B cell (primary cell): Measurements from ENCODE around the gene PRTG. TPM values are rescaled to one million over a fixed set of nuclear protein-coding genes. Genes with fewer than 3 reads are reported as not detected.

Source experiments
- ATAC-seq: fragments of 200-7000 bp; cut with Tn5 transposase; one replicate; pipeline ENCODE4 v1.10.0; 2021; ENCODE audit warnings: low read depth, mild to moderate bottlenecking, moderate number of reproducible peaks, moderate library complexity
- CTCF ChIA-PET: fragments of 350-600 bp; sonication (Branson Sonifier 250); formaldehyde crosslinking; loops from one replicate; lab custom pipeline; 2021; ENCODE audit warnings: antibody characterized with exemption, inconsistent platforms; lab: Charles Lee
- POLR2A ChIA-PET: fragments of 350-600 bp; sonication (Branson Sonifier 250); formaldehyde crosslinking; loops from one replicate; lab custom pipeline; 2021; ENCODE audit warnings: antibody characterized with exemption; lab: Charles Lee
- DNase-seq: peaks from one replicate; pipeline ENCODE4 v3.0.0; 2013
- H2AFZ ChIP-seq: 2 replicates; pipeline ENCODE4 v1.6.1; 2012; ENCODE audit warnings: mild to moderate bottlenecking, low read depth, low read length; ENCODE audit not compliant: insufficient read depth, poor library complexity, severe bottlenecking
- H3K27ac ChIP-seq, 2 donors: 1 replicate in 1 of 2; 2 replicates in 1 of 2; pipeline ENCODE4 v1.5.1; 2012 to 2013; ENCODE audit warnings: low read length in 2 of 2, mild to moderate bottlenecking in 2 of 2, moderate library complexity in 1 of 2
- H3K27me3 ChIP-seq, 4 experiments: fragments of 200-600 bp in 1 of 4; sonication (generic) in 1 of 4; replicated peaks in 1 of 4; 1 replicate in 2 of 4; 2 replicates in 2 of 4; pipeline versions ENCODE4 v1.6.1 to v1.7.0; 2013 to 2016; ENCODE audit warnings: low read length in 3 of 4, mild to moderate bottlenecking in 2 of 4, mixed read lengths in 1 of 4, moderate library complexity in 1 of 4; ENCODE audit not compliant: insufficient read depth in 4 of 4, control insufficient read depth in 3 of 4; ENCODE audit errors: control extremely low read depth in 1 of 4
- H3K36me3 ChIP-seq, 2 experiments: replicated peaks in 1 of 2; 1 replicate in 1 of 2; 2 replicates in 1 of 2; pipeline versions ENCODE4 v1.6.1 to v1.7.1; 2013; ENCODE audit warnings: low read length in 1 of 2; ENCODE audit not compliant: insufficient read depth in 2 of 2, control insufficient read depth in 1 of 2; ENCODE audit errors: control extremely low read depth in 1 of 2, extremely low read depth in 1 of 2
- H3K4me1 ChIP-seq, 2 donors: fragments of 200-600 bp in 1 of 2; sonication (generic) in 1 of 2; 1 replicate in 1 of 2; 2 replicates in 1 of 2; pipeline versions ENCODE4 v1.5.1 to v1.6.1; 2013 to 2017; ENCODE audit warnings: low read length in 2 of 2; ENCODE audit not compliant: control insufficient read depth in 2 of 2, insufficient read depth in 2 of 2
- H3K4me2 ChIP-seq: replicated peaks from 2 replicates; pipeline ENCODE3; 2012; ENCODE audit warnings: mild to moderate bottlenecking, low read depth, low read length; ENCODE audit not compliant: poor library complexity, severe bottlenecking
- H3K4me3 ChIP-seq, 5 experiments: fragments of 200-600 bp in 1 of 5; sonication (generic) in 1 of 5; 1 replicate in 3 of 5; 2 replicates in 2 of 5; pipeline versions ENCODE4 v1.5.1 to v1.7.0; 2011 to 2016; ENCODE audit warnings: low read length in 4 of 5, mild to moderate bottlenecking in 4 of 5, low read depth in 2 of 5, control low read depth in 1 of 5, moderate library complexity in 1 of 5; ENCODE audit not compliant: insufficient read depth in 1 of 5; ENCODE audit errors: control extremely low read depth in 1 of 5, extremely low read depth in 1 of 5
- H3K79me2 ChIP-seq: fragments of 200-600 bp; sonication (generic); one replicate; pipeline ENCODE4 v1.6.0; 2016; ENCODE audit warnings: low read length; ENCODE audit not compliant: control insufficient read depth, insufficient read depth
- H3K9ac ChIP-seq: fragments of 200-600 bp; sonication (generic); 2 replicates; pipeline ENCODE4 v1.6.1; 2017; ENCODE audit warnings: mild to moderate bottlenecking, low read length, moderate library complexity
- H3K9me3 ChIP-seq, 3 donors: one replicate each; pipeline versions ENCODE4 v1.6.1 to v1.7.1; 2013; ENCODE audit warnings: low read length in 2 of 3; ENCODE audit not compliant: control insufficient read depth in 2 of 3, insufficient read depth in 1 of 3; ENCODE audit errors: control extremely low read depth in 1 of 3
- H4K20me1 ChIP-seq: 2 replicates; pipeline ENCODE4 v1.6.0; 2012; ENCODE audit warnings: mild to moderate bottlenecking, low read length; ENCODE audit not compliant: insufficient read depth, control insufficient read depth, poor library complexity, severe bottlenecking
- H3K27ac Mint-ChIP-seq: one replicate; pipeline ENCODE4 v1.8.0; 2021; ENCODE audit warnings: mixed read lengths
- H3K27me3 Mint-ChIP-seq: one replicate; pipeline ENCODE4 v1.8.0; 2021; ENCODE audit warnings: mixed read lengths
- H3K4me1 Mint-ChIP-seq: one replicate; pipeline ENCODE4 v1.8.0; 2021; ENCODE audit warnings: mixed read lengths
- H3K4me3 Mint-ChIP-seq: one replicate; pipeline ENCODE4 v1.8.0; 2021; ENCODE audit warnings: mixed read lengths
- H3K9me3 Mint-ChIP-seq: one replicate; pipeline ENCODE4 v1.8.0; 2022; ENCODE audit warnings: mixed read lengths; ENCODE audit not compliant: insufficient read depth
- CTCF ChIP-seq: fragments of 200-600 bp; IDR thresholded peaks from one replicate; pipeline ENCODE4 v1.8.0; 2022; ENCODE audit warnings: antibody characterized with exemption, mild to moderate bottlenecking
- EZH2 ChIP-seq: IDR thresholded peaks from 2 replicates; pipeline ENCODE4 v1.6.1; 2012; ENCODE audit warnings: borderline replicate concordance, low read depth, mild to moderate bottlenecking, moderate library complexity, low read length; ENCODE audit not compliant: insufficient read depth, poor library complexity, severe bottlenecking
- WGBS: methylation state at CpG from one replicate; pipeline ENCODE4 v1.1.5; 2013; ENCODE audit warnings: missing lambda C conversion rate; ENCODE audit not compliant: insufficient coverage; 5-methylcytosine and 5-hydroxymethylcytosine counted together
- intact Hi-C: fragments of 100-400 bp; cut with micrococcal nuclease; formaldehyde crosslinking; loops from one replicate; pipeline ENCODE4 v1.10.0; 2022
- polyA plus RNA-seq: library from polyadenylated mRNA; depleted of rRNA; stranded (reverse); fragments of >200 nt; gene quantifications from 2 replicates; pipeline ENCODE4 v1.2.3, GENCODE V29; 2012
- total RNA-seq, 2 donors: library from RNA; stranded (reverse); fragments of 120-200 nt in 1 of 2; gene quantifications; 1 replicate in 1 of 2; 2 replicates in 1 of 2; pipeline versions ENCODE4 v1.2.3 to v1.2.4, GENCODE V29; 2013 to 2022

The PRTG gene
- total and polyA plus RNA-seq, 2 donors (not counting 1 experiment from before 2014, with no cell fraction given) = not detected

GRCh38 chr15:55661428-55661827 is 81.5 kb downstream of the PRTG start:
- Mint-ChIP-seq H3K27me3 (no peaks in the 10 kb centered on the region), H3K4me3 (no peak overlapping the region), H3K27ac (no peak overlapping the region), H3K9me3 (no peaks in the 10 kb centered on the region), H3K4me1 (no peaks in the 10 kb centered on the region)
- Histone ChIP-seq H3K9me3 (no peaks in the 10 kb centered on the region), H3K79me2 (no peaks in the 10 kb centered on the region), H3K4me2 (no peak overlapping the region), H3K4me3 (no peak overlapping the region), H3K4me1 (no peaks in the 10 kb centered on the region), H2AFZ (no peak overlapping the region), H3K9ac (no peak overlapping the region), H3K27ac (no peak overlapping the region), H4K20me1 (no peaks in the 10 kb centered on the region), H3K36me3 (no peaks in the 10 kb centered on the region), H3K27me3 (no peaks in the 10 kb centered on the region)
- DNase-seq = no peak
- CTCF ChIA-PET = no interaction called here
- ATAC-seq = no peak
- TF ChIP-seq CTCF (no peak), EZH2 (no peak)
- intact Hi-C loops = no loop called here
- POLR2A ChIA-PET = no interaction called here

GRCh38 chr15:55660153-55660552 is 82.8 kb downstream of the PRTG start:
- H4K20me1 ChIP-seq = no peaks in the 10 kb centered on the region
- intact Hi-C loops = no loop called here
- Mint-ChIP-seq H3K4me1 (no peaks in the 10 kb centered on the region), H3K4me3 (no peak overlapping the region), H3K9me3 (no peaks in the 10 kb centered on the region), H3K27ac (no peak overlapping the region), H3K27me3 (no peaks in the 10 kb centered on the region)
- WGBS = no CpG with 5 or more reads among the region's 5 CpGs
- no peaks in the 10 kb centered on the region for H3K27me3 ChIP-seq
- H3K4me1 ChIP-seq = no peaks in the 10 kb centered on the region
- ATAC-seq = no peak
- no peak overlapping the region for H3K27ac ChIP-seq
- H3K79me2 ChIP-seq = no peaks in the 10 kb centered on the region
- CTCF ChIA-PET = interaction anchor here (1.0 kb wide), 1 partner anchor 11 kb away, joined by 4 read pairs; no protein-coding TSS in a partner anchor
- no peak overlapping the region for H3K9ac ChIP-seq
- TF ChIP-seq CTCF = no peak
- TF ChIP-seq EZH2 = no peak
- DNase-seq = no peak
- H3K36me3 ChIP-seq = no peaks in the 10 kb centered on the region
- H3K4me2 ChIP-seq = no peak overlapping the region
- no peak overlapping the region for H2AFZ ChIP-seq
- no peaks in the 10 kb centered on the region for H3K9me3 ChIP-seq
- POLR2A ChIA-PET = no interaction called here
- H3K4me3 ChIP-seq = no peak overlapping the region
